ENCODE data around the gene EEFSEC. TPM values are rescaled to one million over a fixed set of nuclear protein-coding genes. Genes with fewer than 3 reads are reported as not detected.

Gene EEFSEC
- total and polyA plus RNA-seq, 2 of the 8 experiments (the other 6 are each of a cell fraction or from before 2014, with no cell fraction given), result 13.1 to 19.8 TPM

GRCh38 chr3:128122013-128122412 is 31.3 kb upstream of the EEFSEC start:
- Histone ChIP-seq H3K56ac (replicated peaks; ENCODE audit: insufficient read length, low read depth, low read length) (no peak overlapping the region), H2BK15ac (ENCODE audit: low read length) (no peak overlapping the region), H2BK5ac (ENCODE audit: low read depth, low read length) (no peak overlapping the region), H3K9ac (replicated peaks in 1 of 4; ENCODE audit: extremely low read depth in 1 of 4, low read depth in 3 of 4, low read length in 3 of 4) (no peak overlapping the region), H3K4me3 (ENCODE audit: extremely low read depth in 1 of 4, insufficient read depth in 2 of 4, low read depth in 3 of 4, low read length in 4 of 4) (peak overlapping the region in 2 of 4 experiments; percentile 94 to 96; a peak in 1 of 8 replicates), H3K4ac (replicated peaks; ENCODE audit: insufficient read length, low read depth, low read length) (no peak overlapping the region), H4K91ac (replicated peaks; ENCODE audit: insufficient read length, low read length) (no peak overlapping the region), H3K18ac (ENCODE audit: extremely low read depth, low read length) (no peak overlapping the region), H4K8ac (ENCODE audit: extremely low read depth, insufficient read depth, low read length) (no peak overlapping the region), H3K4me2 (ENCODE audit: insufficient read depth in 1 of 2, low read depth in 2 of 2, low read length in 2 of 2) (peak overlapping the region; percentile 74 to 77; a peak in 3 of 4 replicates), H3K4me1 (replicated peaks in 1 of 4; ENCODE audit: control insufficient read depth in 3 of 4, insufficient read depth in 4 of 4, low read length in 3 of 4) (no peaks in the 10 kb centered on the region; a peak in 2 of 7 replicates), H3K9me3 (ENCODE audit: insufficient read depth in 2 of 2, low read depth in 1 of 2, low read length in 1 of 2) (no peaks in the 10 kb centered on the region), H3K23me2 (ENCODE audit: low read depth, low read length) (peaks cover 2% of the 10 kb centered on the region; the same call in 1 of the 2 replicates), H4K5ac (ENCODE audit: insufficient read length, low read depth, low read length) (no peak overlapping the region), H2BK20ac (ENCODE audit: low read length) (no peak overlapping the region), H2BK12ac (ENCODE audit: low read depth, low read length) (no peak overlapping the region), H2AK5ac (ENCODE audit: low read depth, low read length) (no peak overlapping the region), H2AFZ (ENCODE audit: low read length) (no peak overlapping the region), H3K27ac (ENCODE audit: low read depth, low read length) (no peak overlapping the region), H3K36me3 (ENCODE audit: control insufficient read depth in 2 of 4, insufficient read depth in 4 of 4, low read length in 3 of 4) (peaks cover 4 to 24% (median 15%) of the 10 kb centered on the region in 4 experiments; a peak in 7 of 8 replicates), H3K14ac (ENCODE audit: insufficient read length) (no peak overlapping the region), H3K79me2 (ENCODE audit: control insufficient read depth in 1 of 2, insufficient read depth in 2 of 2, low read length in 2 of 2) (peaks cover 9 to 47% of the 10 kb centered on the region in 2 experiments), H3K79me1 (ENCODE audit: low read depth, low read length) (peaks cover 8% of the 10 kb centered on the region), H3K23ac (ENCODE audit: insufficient read length) (no peak overlapping the region), H2BK120ac (replicated peaks; ENCODE audit: low read depth, low read length) (no peak overlapping the region), H3K27me3 (replicated peaks in 1 of 4; ENCODE audit: control insufficient read depth in 3 of 4, extremely low read depth in 1 of 4, insufficient read depth in 3 of 4, low read length in 3 of 4) (peaks cover 0 to 4% (median 0%) of the 10 kb centered on the region in 4 experiments; a peak in 1 of 7 replicates), H4K20me1 (replicated peaks in 1 of 2; ENCODE audit: control insufficient read depth in 1 of 2, insufficient read depth in 2 of 2, low read length in 2 of 2) (peaks cover 0 to 2% of the 10 kb centered on the region in 2 experiments)
- ChIA-PET CTCF (ENCODE audit: partially characterized antibody) (interaction anchor here (1.2 to 3.0 kb wide), 4 partner anchors 12 to 55 kb away, joined by 3 to 10 read pairs (median 4); no protein-coding TSS in a partner anchor), POLR2A (ENCODE audit: partially characterized antibody) (interaction anchor here (1.3 to 1.9 kb wide), 3 partner anchors 12 to 368 kb away, joined by 3 to 7 read pairs (median 7); no protein-coding TSS in a partner anchor)
- FAIRE-seq, result no peak
- DNase-seq (ENCODE audit: low read depth in 1 of 2, low spot score in 2 of 2), result no peak
- WGBS, 2 experiments (ENCODE audit: extremely low coverage in 1 of 2, insufficient coverage in 1 of 2, insufficient read length in 1 of 2, insufficient replicate concordance in 2 of 2, low coverage in 1 of 2, low lambda C conversion rate in 2 of 2, missing lambda C conversion rate in 1 of 2), result 76% methylated on average over 1 of the region's 1 CpG; no CpG with 5 or more reads in 1 of the 2 experiments
- no peak for TF ChIP-seq RFX5 (IDR thresholded peaks at IDR 0.05; ENCODE audit: borderline replicate concordance, low read depth, low read length)
- TF ChIP-seq PHF8 (conservative IDR thresholded peaks at IDR 0.05; ENCODE audit: low read depth, low read length), result no peak
- TF ChIP-seq CTBP2 (IDR thresholded peaks at IDR 0.05; ENCODE audit: borderline replicate concordance, insufficient read depth, insufficient read length, low read length), result no peak
